Activated CD8-positive, alpha-beta T cell treated with anti-CD3 and anti-CD28 coated beads for 36 hours (primary cell): Measurements from ENCODE around the gene MORC3. TPM values are rescaled to one million over a fixed set of nuclear protein-coding genes. Genes with fewer than 3 reads are reported as not detected.

ENCODE experiments used
- ATAC-seq: fragments of 200-7000 bp; cut with Tn5 transposase; one replicate; pipeline ENCODE4 v1.10.0; 2021; ENCODE audit warnings: mild to moderate bottlenecking, moderate library complexity
- CTCF ChIA-PET: fragments of 350-600 bp; sonication (Branson Sonifier 250); formaldehyde crosslinking; loops from one replicate; lab custom pipeline; 2021; ENCODE audit warnings: antibody characterized with exemption; lab: Charles Lee
- POLR2A ChIA-PET: fragments of 350-600 bp; sonication (Branson Sonifier 250); formaldehyde crosslinking; loops from one replicate; lab custom pipeline; 2021; ENCODE audit warnings: antibody characterized with exemption; lab: Charles Lee
- DNase-seq: peaks from one replicate; pipeline ENCODE4 v3.0.0-alpha.2; 2020
- H3K27ac Mint-ChIP-seq: one replicate; pipeline ENCODE4 v1.8.0; 2021; ENCODE audit warnings: mild to moderate bottlenecking, mixed read lengths
- H3K27me3 Mint-ChIP-seq: one replicate; pipeline ENCODE4 v1.8.0; 2021; ENCODE audit warnings: mixed read lengths
- H3K36me3 Mint-ChIP-seq: one replicate; pipeline ENCODE4 v1.8.0; 2021; ENCODE audit warnings: low read depth, mixed read lengths
- H3K4me1 Mint-ChIP-seq: one replicate; pipeline ENCODE4 v1.8.0; 2021; ENCODE audit warnings: low read depth, mixed read lengths
- H3K4me3 Mint-ChIP-seq: one replicate; pipeline ENCODE4 v1.8.0; 2021; ENCODE audit warnings: mild to moderate bottlenecking, moderate library complexity, mixed read lengths
- H3K9me3 Mint-ChIP-seq: one replicate; pipeline ENCODE4 v1.8.0; 2021; ENCODE audit warnings: mixed read lengths
- intact Hi-C: fragments of 100-400 bp; cut with micrococcal nuclease; formaldehyde crosslinking; loops from one replicate; pipeline ENCODE4 v1.10.0; 2022
- total RNA-seq, 2 experiments: library from RNA; stranded (reverse); gene quantifications; one replicate each; pipeline ENCODE4 v1.2.3, GENCODE V29; 2021
- TF ChIP-seq, protein P1 (sequence below): fragments of 200-600 bp; IDR thresholded peaks from one replicate; pipeline ENCODE4 v1.8.0; 2022; ENCODE audit warnings: antibody characterized with exemption, mild to moderate bottlenecking

Gene MORC3
- total RNA-seq, 2 experiments from 2014 or later, result 20.4 to 20.7 TPM

- Mint-ChIP-seq H3K27me3 (no peaks in the 10 kb centered on the region), H3K4me3 (no peak overlapping the region), H3K9me3 (no peaks in the 10 kb centered on the region), H3K27ac (no peak overlapping the region), H3K36me3 (peaks cover 25% of the 10 kb centered on the region), H3K4me1 (no peaks in the 10 kb centered on the region)
- ChIA-PET CTCF (no interaction called here), POLR2A (no interaction called here)
- TF ChIP-seq, protein P1, sequence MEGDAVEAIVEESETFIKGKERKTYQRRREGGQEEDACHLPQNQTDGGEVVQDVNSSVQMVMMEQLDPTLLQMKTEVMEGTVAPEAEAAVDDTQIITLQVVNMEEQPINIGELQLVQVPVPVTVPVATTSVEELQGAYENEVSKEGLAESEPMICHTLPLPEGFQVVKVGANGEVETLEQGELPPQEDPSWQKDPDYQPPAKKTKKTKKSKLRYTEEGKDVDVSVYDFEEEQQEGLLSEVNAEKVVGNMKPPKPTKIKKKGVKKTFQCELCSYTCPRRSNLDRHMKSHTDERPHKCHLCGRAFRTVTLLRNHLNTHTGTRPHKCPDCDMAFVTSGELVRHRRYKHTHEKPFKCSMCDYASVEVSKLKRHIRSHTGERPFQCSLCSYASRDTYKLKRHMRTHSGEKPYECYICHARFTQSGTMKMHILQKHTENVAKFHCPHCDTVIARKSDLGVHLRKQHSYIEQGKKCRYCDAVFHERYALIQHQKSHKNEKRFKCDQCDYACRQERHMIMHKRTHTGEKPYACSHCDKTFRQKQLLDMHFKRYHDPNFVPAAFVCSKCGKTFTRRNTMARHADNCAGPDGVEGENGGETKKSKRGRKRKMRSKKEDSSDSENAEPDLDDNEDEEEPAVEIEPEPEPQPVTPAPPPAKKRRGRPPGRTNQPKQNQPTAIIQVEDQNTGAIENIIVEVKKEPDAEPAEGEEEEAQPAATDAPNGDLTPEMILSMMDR, result no peak
- intact Hi-C loops, result no loop called here
- DNase-seq (no peak), ATAC-seq (no peak)
These were observed 35.1 kb downstream of the MORC3 start for GRCh38 chr21:36354918-36355680.

DNA sequence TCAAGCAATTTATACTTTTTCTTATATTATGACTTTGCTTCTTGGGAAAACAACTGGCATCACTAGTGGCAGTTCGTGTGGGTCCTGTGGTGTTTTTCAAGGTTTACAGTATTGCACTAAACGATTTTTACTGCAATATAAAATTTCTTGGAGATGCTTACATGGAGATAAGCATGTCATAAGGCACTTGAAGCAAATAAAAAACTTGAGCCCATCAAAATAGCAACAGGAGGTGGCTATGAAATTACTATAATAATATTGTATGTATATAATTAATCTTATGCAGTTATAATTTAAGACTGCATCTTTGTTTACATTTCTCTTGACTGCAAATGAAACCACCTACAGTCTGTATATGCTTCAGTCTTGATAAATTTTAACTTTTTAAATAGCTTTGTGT, 35.9 kb downstream of the MORC3 start:
- TF ChIP-seq, protein P1, result no peak
- no peaks in the 10 kb centered on the region for H3K4me1 Mint-ChIP-seq
- H3K9me3 Mint-ChIP-seq, result no peaks in the 10 kb centered on the region
- ChIA-PET POLR2A (no interaction called here), CTCF (interaction anchor here (1.1 kb wide), 1 partner anchor 18 kb away, joined by 3 read pairs; no protein-coding TSS in a partner anchor)
- ATAC-seq (no peak), DNase-seq (no peak)
- H3K27ac Mint-ChIP-seq, result no peak overlapping the region
- no peaks in the 10 kb centered on the region for H3K27me3 Mint-ChIP-seq
- intact Hi-C loops, result no loop called here
- H3K36me3 Mint-ChIP-seq, result peaks cover 26% of the 10 kb centered on the region
- no peak overlapping the region for H3K4me3 Mint-ChIP-seq

DNA sequence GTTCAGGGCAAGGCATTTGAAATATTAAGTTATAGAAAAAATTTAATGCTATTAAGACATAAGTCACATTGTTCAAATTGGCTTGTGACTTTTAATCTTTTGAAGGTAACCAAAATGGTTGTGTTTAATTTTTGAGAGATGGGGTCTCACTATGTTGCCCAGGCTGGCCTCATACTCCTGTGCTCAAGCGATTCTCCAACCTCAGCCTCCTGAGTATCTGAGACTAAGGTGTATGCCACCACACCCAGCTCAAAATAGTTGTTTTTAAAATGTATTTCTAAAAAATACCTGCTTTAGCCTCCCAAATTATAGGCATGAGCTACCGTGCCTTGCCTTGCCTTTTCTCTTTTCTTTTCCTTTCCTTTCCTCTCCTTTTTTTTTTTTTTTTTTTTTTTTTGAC, 39.2 kb downstream of the MORC3 start:
- no peak overlapping the region for H3K4me3 Mint-ChIP-seq
- H3K36me3 Mint-ChIP-seq, result peaks cover 30% of the 10 kb centered on the region
- DNase-seq (no peak), ATAC-seq (no peak)
- H3K4me1 Mint-ChIP-seq, result no peaks in the 10 kb centered on the region
- POLR2A ChIA-PET, result no interaction called here
- H3K27me3 Mint-ChIP-seq, result no peaks in the 10 kb centered on the region
- H3K9me3 Mint-ChIP-seq, result no peaks in the 10 kb centered on the region
- intact Hi-C loops, result no loop called here
- no peak overlapping the region for H3K27ac Mint-ChIP-seq
- TF ChIP-seq, protein P1, result no peak
- CTCF ChIA-PET, result no interaction called here

DNA sequence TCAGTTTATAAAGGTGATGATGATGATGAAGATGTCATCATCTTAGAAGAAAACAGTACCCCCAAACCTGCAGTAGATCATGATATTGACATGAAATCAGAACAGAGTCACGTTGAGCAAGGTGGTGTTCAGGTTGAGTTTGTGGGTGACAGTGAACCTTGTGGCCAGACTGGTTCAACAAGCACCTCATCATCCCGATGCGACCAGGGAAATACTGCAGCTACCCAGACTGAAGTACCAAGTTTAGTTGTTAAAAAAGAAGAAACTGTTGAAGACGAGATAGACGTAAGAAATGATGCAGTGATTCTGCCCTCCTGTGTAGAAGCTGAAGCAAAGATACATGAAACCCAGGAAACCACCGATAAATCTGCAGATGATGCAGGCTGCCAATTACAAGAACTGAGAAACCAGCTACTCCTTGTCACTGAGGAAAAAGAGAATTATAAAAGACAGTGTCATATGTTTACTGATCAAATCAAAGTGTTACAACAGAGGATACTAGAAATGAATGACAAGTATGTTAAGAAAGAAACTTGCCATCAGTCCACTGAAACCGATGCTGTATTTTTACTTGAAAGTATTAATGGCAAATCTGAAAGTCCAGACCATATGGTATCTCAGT, 49.2 kb downstream of the MORC3 start:
- Mint-ChIP-seq H3K27ac (peak overlapping the region; percentile 40), H3K36me3 (peaks cover 38% of the 10 kb centered on the region), H3K9me3 (no peaks in the 10 kb centered on the region), H3K4me3 (no peak overlapping the region), H3K4me1 (peaks cover 3% of the 10 kb centered on the region), H3K27me3 (no peaks in the 10 kb centered on the region)
- DNase-seq (no peak), ATAC-seq (peak; percentile 17)
- intact Hi-C loops, result no loop called here
- TF ChIP-seq, protein P1, result no peak
- ChIA-PET CTCF (no interaction called here), POLR2A (interaction anchor here (0.6 to 1.2 kb wide), 3 partner anchors 16 to 21 kb away, joined by 3 to 5 read pairs (median 3); partner anchors contain the start of gene CHAF1B)

GRCh38 chr21:36375994-36376393, 56.0 kb downstream of the MORC3 start:
- ATAC-seq, result no peak
- ChIA-PET CTCF (interaction anchor here (1.0 kb wide), 1 partner anchor 13 kb away, joined by 4 read pairs; no protein-coding TSS in a partner anchor), POLR2A (no interaction called here)
- no peak overlapping the region for H3K27ac Mint-ChIP-seq
- H3K36me3 Mint-ChIP-seq, result peaks cover 18% of the 10 kb centered on the region
- H3K4me1 Mint-ChIP-seq, result peaks cover 4% of the 10 kb centered on the region
- no peak for DNase-seq
- TF ChIP-seq, protein P1, result no peak
- no peaks in the 10 kb centered on the region for H3K9me3 Mint-ChIP-seq
- H3K27me3 Mint-ChIP-seq, result no peaks in the 10 kb centered on the region
- H3K4me3 Mint-ChIP-seq, result no peak overlapping the region
- intact Hi-C loops, result no loop called here
